ENCODE measurements around the gene STOM.

GRCh38 chr9:121350036-121350435 lies 20.0 kb downstream of the STOM start:
- TF ChIP-seq, protein P1, sequence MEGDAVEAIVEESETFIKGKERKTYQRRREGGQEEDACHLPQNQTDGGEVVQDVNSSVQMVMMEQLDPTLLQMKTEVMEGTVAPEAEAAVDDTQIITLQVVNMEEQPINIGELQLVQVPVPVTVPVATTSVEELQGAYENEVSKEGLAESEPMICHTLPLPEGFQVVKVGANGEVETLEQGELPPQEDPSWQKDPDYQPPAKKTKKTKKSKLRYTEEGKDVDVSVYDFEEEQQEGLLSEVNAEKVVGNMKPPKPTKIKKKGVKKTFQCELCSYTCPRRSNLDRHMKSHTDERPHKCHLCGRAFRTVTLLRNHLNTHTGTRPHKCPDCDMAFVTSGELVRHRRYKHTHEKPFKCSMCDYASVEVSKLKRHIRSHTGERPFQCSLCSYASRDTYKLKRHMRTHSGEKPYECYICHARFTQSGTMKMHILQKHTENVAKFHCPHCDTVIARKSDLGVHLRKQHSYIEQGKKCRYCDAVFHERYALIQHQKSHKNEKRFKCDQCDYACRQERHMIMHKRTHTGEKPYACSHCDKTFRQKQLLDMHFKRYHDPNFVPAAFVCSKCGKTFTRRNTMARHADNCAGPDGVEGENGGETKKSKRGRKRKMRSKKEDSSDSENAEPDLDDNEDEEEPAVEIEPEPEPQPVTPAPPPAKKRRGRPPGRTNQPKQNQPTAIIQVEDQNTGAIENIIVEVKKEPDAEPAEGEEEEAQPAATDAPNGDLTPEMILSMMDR (IDR thresholded peaks at IDR 0.05), result no peak
- TF ChIP-seq POLR2A (IDR thresholded peaks at IDR 0.05), result no peak

Measured in stomach (tissue), 4 donors.